Measurements from ENCODE around the gene DCTD. TPM values are rescaled to one million over a fixed set of nuclear protein-coding genes. Genes with fewer than 3 reads are reported as not detected.

DCTD gene
- 79.8 and 81.7 TPM in 2 replicates for total RNA-seq

DNA sequence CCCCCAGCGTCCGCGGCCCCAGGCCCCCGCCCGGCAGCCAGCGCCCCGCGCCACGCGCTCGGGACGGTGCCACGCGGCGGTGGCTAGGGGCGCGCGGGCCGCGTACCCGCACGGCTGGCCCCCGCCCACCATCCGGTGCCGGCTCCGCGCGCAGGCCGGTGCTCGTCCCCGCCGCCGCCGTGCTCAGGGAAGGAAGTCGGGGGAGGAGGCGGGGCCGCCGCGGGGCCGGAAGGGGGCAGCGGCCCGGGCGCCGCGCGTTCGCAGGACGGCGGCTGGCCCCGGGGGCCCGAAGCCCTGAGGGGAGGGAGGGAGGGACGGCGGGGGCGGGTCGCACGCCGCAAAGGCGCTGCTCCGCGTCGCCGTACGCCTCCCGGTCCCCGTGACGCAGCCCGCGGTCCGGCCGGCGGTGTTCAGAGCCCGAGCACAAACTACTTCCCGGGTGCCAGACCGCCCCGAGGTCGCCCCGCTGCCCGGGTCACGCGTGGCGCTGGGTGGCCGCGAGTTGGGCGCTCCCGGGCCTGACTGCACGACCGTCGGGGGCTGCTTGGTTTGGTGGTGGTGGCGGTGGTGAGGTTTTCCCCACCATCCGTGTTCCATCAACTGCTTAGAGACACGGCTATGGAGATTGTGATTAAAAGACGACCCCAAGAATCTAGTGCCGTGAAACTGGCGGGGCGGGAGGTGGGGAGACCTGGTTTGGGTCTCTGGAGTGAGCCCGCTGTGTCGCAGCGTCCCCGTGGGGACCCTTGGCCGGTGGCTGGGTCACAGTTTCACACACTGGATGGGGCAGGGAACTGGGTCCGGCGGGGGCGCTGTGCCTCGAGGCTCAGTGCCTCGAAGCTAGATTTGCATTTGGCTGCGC, at the start of gene DCTD:
TSS of gene DCTD (minus strand) at position 205 of the 862 bp plus-strand sequence. CDS start 1,818 bp downstream, outside the sequence.
- intact Hi-C loops (cut with micrococcal nuclease): loop anchor here (1.0 to 5.0 kb wide), 6 partner anchors 21 to 1910 kb away; partner anchors contain the start of genes ACSL1, RWDD4 and TRAPPC11

DNA sequence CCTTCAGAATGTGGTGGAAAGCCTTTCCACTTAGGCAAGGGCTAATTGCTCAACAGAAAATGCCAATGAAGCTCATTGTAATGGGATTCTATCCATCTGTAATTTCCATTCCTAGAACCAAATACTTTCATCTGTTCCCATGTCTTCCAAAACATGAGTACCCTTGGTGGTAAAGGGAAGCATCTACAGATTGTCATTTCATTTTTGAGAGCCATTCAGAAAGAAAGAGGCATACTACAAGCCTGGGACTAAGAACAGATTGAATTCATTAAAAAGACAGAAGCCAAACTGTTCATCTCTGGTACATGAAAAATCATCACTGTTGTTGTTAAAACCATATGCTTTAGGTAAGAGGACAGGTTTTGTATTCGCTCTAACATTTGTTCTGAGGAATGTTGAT, 43.6 kb upstream of the DCTD start:
- intact Hi-C loops (cut with micrococcal nuclease): no loop called here

DNA sequence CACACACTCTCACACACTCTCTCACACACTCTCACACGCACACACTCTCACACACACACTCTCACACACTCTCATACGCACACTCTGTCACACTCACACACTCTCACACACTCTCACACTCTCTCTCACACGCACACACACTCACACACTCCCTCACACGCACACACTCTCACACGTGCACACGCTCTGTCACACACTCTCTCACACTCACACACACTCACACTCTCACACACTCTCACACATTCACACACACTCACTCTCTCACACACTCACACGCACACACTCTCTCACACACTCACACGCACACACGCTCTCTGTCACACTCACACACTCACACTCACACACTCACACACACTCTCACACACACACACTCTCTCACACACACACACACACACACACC, 43.0 kb upstream of the DCTD start:
- intact Hi-C loops (cut with micrococcal nuclease): no loop called here

DNA sequence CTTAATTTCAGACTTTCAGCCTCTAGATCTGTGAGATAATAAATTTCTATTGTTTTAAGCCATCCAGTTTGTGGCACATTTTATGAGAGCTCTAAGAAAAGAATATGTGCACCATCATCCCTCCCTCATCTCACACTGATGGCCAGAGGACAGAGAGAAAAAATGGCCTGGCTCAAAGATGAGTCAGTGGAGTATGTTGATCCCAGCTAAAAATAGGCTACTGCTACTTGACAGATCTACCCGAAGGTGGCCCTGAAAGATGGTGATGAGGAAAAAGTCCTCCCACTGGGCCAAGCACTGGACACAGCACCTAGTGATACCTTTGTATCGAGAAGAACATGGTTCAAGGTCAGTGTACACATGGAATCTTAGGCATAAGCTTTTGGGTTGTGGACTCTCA, 38.2 kb upstream of the DCTD start:
- intact Hi-C loops (cut with micrococcal nuclease): no loop called here

DNA sequence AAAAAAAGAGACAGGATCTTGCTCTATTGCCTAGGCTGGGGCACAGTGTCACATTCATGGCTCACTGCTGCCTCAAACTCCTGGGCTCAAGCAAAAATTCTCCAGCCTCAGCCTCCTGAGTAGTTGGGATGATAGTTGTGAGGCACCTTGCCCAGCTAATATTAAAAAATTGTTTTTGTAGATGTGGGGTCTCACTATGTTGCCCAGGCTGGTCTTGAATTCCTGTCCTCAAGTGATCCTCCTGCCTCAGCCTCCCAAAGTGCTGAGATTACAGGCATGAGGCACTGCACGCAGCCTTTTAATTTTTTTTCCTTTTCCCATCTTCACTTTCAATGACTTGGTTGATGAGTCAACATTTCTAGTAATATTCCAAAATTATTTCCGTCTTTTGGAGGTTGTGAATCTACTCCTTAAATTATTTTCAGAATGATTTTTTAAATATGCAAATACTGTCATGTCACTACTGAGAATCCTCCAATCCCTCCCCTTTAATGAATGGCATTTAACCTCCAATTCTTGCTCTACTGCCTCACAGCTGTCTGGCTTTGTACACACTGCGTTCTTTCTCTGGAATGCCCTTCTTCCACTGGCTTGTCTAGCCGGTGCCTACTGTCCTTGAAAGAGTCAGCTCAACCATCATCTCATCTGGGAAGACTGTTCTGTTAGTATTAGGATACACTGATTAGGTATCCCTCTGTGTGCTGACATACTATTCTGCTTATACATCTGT, 27.5 kb upstream of the DCTD start:
- intact Hi-C loops (cut with micrococcal nuclease): no loop called here

DNA sequence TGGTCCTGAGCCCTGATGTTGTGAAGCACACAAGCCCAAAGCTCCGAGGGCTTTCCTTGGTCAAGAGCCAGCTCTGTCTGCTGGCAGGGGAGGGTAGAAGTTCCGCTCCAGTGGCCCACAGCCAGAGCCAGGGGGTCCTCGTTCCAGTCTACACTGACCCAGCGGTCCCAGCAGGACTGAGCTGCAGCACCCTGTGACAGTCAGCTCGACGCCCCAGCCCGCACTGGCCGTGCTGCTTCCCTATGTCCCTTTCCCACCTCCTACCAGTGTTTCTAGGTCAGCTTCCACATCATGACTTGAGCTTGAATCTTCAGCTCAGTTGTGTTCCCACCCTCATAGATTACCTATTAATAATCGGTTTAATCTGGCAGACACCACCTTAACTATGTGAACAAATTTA, 22.5 kb upstream of the DCTD start:
- intact Hi-C loops (cut with micrococcal nuclease): loop anchor here (5.0 kb wide), 1 partner anchor 133 kb away; no protein-coding TSS in a partner anchor

DNA sequence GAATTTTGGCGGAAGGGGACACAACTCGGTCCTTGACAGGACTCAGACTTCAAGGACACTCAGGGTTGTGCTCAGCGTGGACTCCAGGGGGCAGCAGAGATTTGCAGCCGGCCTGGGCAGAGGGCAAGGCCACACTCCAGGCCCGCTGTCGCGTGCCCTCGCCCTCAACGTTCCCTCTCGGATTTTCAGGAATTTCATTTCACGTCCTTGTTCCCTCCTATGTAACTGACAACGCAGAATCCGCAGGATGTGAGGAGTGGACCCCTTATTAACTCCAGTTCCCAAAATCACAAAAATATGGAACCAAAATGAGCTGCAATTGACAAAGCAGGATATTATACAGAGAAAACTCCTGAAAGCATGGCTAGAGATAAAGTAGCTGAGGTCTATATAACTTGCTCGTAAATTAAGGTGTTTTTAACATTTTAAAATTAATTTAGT, 21.0 kb upstream of the DCTD start:
- intact Hi-C loops (cut with micrococcal nuclease): loop anchor here (1.0 to 5.0 kb wide), 3 partner anchors 20 to 324 kb away; no protein-coding TSS in a partner anchor

DNA sequence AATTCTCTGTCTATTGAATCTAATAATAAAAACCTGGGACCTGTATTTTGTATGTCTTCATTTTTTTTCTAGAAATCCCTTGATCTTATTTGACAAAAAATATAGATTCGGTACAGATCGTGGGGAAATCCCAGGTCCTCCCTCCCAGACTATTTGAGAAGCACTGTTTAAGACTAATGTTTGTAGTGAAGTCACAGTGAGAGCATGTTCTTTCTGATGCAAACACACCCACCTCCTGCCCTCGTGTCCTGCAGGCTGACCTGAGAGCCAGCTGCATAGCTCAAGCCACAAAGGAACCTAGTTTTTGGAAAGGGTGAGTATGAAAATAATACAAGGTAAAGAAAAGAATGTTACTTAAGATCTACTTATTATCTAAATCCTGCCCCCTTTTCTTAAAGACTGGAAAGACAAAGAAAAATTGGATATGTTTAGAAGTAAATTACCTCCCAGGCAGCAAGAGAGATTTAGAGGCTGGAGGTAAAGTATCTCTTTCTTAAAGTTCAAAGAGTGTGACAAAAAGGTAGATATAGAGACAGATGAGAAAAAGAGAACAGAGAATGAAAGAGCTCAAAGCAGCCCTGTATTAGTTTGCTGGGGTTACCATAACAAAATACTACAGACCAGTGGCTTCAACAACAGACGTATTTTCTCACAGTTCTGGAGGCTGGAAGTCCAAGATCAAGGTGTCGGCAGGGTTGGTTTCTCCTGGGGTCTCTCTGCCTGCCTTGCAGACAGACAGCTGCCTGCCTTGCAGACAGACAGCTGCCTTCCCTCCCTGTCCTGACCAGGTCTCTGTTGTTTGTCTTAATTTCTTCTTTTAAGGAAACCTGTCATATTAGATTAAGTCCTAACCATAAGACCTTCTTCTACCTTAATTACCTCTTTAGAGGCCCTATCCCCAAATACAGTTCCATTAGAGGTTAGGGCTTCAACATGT, 20.4 kb upstream of the DCTD start:
- intact Hi-C loops (cut with micrococcal nuclease): loop anchor here (1.0 to 5.0 kb wide), 3 partner anchors 19 to 325 kb away; no protein-coding TSS in a partner anchor

DNA sequence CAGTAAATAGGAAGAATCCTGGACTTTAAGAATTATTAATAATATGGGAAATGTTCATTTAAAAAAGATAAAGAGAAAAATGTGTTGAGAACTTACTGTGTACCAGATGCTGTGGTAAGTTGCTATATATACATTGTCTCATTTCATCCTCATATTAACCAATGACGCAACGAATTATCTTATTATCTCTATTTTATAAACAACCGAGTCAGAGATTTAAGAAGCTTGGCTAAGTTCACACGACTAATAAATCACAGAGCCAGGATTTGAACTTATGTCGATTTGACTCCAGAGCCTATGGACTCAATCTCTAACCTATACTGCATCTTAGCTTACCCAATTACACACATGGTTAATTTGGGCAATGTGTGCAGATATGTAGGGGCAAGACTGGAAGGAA, 15.5 kb upstream of the DCTD start:
- intact Hi-C loops (cut with micrococcal nuclease): no loop called here

DNA sequence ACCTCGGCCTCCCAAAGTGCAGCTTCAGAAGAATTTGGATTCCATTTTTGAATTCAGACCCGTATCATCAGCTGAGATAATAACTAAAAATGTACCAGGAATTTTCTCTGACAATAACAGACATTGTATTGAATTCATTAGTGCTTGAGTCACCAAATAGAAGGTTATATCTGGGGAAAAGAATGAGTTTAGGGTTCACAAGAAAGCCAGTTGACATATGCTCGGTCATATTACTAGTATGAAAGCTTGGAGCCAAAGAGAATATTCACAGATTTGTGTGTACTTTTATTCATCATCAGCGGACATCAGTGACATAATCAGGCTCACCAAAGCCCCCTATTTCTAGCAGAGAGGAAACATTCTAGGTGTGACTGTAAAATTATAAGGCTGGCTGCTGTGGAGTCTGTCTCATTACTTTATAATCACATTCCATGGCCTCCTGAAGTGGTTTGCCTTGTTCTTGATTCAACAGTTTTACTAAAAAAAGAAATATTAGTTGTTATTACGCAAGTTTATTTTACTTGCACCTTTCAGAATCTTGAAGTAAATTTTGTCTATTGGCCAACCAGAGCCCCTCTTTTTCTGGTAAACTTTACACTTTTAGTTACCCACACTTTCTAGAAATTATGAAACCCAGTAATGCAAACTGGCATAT, 14.6 kb upstream of the DCTD start:
- intact Hi-C loops (cut with micrococcal nuclease): no loop called here

DNA sequence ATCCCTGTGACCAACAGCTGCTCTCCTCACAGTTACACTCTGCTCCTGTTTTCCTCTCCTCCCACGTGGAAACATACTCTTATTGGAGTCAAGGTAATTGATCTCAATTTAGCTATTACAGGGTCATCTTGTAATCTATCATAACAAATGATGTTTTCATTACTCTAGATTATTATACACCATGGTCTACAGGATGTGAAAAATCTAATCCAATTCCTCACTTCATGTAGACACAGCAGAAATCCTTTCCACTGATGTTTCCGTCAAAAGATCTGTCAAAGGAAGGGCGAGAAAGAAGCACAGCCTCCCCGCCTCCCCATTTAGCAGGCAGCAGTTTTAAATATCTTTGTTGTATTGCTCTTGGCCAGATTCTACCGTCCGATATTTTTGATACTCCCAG, 13.7 kb upstream of the DCTD start:
- intact Hi-C loops (cut with micrococcal nuclease): no loop called here

DNA sequence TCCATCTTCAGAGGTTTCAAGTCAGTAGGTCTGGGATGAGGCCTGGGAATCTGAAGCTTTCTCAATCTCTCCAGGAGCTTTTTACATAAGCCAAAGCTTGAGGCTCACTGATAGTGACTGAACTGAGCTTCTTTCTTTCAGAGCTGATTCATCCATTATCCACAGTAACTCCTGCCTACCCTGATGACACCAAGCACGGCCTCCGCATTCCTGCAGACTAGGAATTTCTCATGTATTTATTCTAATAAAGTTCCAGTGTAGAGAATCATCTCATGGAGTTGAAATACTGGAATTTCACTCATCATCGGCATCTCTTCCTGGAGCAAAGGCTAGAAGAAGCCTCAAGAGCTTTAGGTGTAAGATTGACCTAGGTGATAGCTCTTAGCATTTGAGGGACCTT, 12.1 kb upstream of the DCTD start:
- intact Hi-C loops (cut with micrococcal nuclease): loop anchor here (5.0 to 10.0 kb wide), 2 partner anchors 166 to 1627 kb away; partner anchors contain the start of gene WWC2

DNA sequence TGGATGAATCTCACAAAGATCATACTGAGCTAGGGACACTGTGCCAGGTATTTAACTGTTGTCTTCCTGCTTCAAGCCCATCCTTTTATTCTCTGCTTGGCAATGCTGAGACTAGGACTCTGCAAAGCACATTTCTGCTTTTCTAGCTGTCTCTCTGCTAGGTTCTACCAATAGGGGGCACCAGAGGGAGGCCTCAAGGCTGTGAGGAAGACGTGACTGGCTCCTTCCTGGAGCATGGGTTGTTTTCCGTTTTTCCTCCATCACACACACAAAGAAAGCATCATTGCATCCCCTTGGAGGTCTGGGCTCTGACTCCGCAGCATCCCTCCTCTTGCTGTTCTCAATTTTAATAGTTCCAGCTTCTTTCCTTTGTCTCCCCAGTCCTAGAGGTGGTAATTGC, 10.9 kb upstream of the DCTD start:
- intact Hi-C loops (cut with micrococcal nuclease): loop anchor here (5.0 to 10.0 kb wide), 2 partner anchors 167 to 1626 kb away; partner anchors contain the start of gene WWC2

DNA sequence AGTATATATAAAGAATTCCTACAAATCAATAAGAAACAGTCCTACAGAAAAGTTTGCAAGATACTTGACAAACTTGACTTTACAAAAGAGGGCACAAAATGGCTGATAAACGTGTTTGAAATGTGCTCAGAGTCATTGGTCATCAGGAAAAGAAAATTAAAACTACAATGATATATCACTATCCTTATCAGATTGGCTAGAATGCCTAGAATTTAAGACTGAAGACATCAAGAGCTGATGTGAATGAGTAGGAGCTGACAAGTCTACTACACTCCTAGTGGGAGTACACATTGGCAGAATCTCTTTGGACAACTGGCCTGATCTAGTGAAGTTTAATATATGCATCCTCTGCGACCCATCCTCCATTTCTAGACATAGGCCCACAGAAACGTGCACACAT, 10.3 kb upstream of the DCTD start:
- intact Hi-C loops (cut with micrococcal nuclease): loop anchor here (5.0 to 10.0 kb wide), 2 partner anchors 167 to 1625 kb away; partner anchors contain the start of gene WWC2

DNA sequence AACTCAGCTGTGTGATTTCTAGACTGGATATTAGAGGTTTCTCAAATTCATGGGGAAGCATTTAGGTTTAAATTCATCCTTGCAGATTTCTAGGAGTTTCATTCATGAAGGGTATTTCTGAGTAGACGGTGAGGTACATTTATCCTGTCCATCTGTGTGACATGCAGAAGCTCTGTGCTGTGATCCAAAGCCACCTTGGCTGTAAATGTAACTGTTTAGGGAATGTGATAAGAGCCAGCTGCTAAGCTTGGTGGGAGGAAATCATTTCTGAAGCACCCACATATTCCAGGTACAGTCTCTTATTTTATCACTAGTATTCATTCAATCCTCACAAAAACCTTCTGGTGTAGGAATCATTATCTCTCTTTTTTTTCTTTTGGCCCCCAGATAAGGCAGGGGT, 8.7 kb upstream of the DCTD start:
- intact Hi-C loops (cut with micrococcal nuclease): loop anchor here (2.0 to 10.0 kb wide), 3 partner anchors 169 to 1624 kb away; partner anchors contain the start of gene WWC2

DNA sequence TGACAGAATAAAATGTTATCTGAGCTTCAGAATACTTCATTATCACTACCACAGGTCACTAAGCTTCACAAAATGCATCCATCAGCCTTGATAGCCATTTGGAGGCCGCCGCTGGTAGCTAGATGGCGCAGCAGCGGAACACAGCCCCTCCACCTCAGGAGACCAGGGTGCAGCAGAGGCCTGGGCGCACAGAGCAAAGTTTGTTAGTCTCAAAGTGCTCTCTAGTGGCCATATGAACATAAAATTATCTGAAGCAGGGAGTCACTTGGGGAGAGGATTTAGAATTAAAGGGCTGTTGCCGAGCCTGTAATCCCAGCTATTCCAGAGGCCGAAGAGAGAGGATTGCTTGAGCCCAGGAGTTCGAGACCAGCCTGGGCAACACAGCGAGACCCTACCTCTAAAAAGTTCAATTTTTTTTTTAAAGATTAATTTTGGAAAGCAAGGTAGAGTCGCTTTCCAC, 8.1 kb upstream of the DCTD start:
- intact Hi-C loops (cut with micrococcal nuclease): loop anchor here (2.0 to 10.0 kb wide), 3 partner anchors 169 to 1623 kb away; partner anchors contain the start of gene WWC2

DNA sequence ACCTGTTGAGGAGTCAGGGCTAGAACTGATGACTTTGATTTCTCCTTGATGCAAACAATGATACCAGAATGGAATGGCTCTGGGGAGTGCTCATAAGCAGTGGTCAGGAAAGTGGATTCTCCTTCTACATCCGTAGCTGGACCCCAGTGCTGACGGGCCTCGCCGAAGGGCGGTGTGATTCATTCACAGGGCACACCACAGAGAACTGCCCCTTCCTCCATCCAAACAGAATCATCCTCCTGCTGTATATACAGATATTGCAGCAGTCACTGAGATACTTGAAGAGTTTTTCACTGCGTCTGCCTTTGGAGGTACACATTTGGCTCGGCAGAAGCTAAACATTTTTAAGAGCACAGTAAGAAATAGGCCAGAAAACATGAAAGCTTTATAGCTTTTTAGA, 7.3 kb upstream of the DCTD start:
- intact Hi-C loops (cut with micrococcal nuclease): loop anchor here (2.0 to 10.0 kb wide), 2 partner anchors 170 to 446 kb away; partner anchors contain the start of gene WWC2

DNA sequence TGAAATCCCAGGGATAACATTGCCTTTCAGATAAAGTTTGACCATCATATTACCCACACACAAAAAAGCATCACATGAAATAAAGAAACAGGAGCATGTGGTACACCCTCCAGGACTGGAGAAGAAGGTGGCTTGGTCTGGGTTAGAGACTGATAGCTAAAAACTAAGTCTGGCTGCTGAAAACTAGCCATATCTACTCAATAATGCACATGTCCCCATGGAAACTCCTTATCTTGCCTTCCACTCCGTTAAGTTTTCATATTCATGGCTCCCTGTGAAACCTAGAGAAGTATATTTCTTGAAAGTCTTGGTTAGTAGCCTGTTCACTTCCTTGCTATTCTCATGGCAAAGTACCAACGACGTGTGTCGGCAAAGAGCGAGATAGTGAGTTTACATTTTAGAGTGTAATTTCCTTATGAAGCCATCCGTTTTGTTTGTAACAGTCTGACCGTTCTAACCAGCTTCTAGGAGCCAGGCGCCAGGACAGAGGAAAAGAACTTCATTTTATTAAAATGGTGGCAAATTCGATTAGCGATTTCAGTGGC, 6.7 kb upstream of the DCTD start:
- intact Hi-C loops (cut with micrococcal nuclease): loop anchor here (2.0 to 10.0 kb wide), 2 partner anchors 171 to 445 kb away; partner anchors contain the start of gene WWC2

DNA sequence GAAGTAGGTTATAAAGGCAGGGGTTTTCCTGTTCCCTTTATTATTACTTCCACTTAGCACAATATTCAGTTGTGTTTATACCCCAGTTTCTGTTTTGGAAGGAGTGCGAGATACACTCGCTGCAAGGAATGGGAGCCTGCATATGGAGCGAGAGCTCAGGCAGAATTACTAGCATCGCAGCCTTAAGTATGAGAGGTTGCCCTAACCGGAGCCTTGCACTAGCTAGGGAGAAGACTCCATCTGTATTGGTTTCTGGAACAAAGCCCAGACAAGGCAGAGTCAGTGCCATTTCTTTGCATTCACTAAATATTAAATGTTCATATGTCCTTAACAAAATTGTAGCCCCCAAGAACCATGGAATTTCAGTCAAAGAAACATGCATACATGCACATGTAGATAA, 6.2 kb upstream of the DCTD start:
- intact Hi-C loops (cut with micrococcal nuclease): loop anchor here (10.0 kb wide), 1 partner anchor 171 kb away; the partner anchor contains the start of gene WWC2
